ENCODE measurements around the gene FAM43B. TPM values are rescaled to one million over a fixed set of nuclear protein-coding genes. Genes with fewer than 3 reads are reported as not detected.
A peak's percentile ranks its signal among the peaks of the same experiment; 100 is the strongest.

Gene FAM43B
- total RNA-seq, 4 donors from 2014 or later, result 0.09 to 0.10 TPM; not detected in 2

DNA sequence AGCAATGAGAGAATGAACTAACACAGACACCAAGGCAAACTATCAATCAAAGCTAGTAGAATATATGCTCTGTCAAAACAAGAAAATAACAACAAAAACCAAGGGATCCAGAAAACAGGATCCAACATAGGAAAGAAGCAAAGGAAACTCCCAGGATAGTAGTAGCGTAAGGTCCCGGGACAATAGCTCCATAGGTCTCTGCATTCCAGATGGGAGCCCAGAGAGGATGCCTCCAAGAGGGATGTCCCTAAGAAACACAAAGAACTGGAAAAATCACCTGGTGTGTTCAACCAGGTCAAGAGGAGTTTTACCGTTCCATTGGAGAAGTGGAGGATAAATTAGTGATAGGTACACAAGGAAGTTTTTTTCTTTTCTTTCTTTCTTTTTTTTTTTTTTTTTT, 5.7 kb upstream of the FAM43B start:
- Histone ChIP-seq H3K4me1 (no peaks in the 10 kb centered on the region), H3K4me3 (no peak overlapping the region), H3K36me3 (no peaks in the 10 kb centered on the region), H3K9me3 (no peaks in the 10 kb centered on the region), H3K27ac (no peak overlapping the region), H3K27me3 (peaks cover 12 to 13% (median 12%) of the 10 kb centered on the region in 3 donors)
- no peak for TF ChIP-seq POLR2A (IDR thresholded peaks at IDR 0.05)
- TF ChIP-seq, protein P1, sequence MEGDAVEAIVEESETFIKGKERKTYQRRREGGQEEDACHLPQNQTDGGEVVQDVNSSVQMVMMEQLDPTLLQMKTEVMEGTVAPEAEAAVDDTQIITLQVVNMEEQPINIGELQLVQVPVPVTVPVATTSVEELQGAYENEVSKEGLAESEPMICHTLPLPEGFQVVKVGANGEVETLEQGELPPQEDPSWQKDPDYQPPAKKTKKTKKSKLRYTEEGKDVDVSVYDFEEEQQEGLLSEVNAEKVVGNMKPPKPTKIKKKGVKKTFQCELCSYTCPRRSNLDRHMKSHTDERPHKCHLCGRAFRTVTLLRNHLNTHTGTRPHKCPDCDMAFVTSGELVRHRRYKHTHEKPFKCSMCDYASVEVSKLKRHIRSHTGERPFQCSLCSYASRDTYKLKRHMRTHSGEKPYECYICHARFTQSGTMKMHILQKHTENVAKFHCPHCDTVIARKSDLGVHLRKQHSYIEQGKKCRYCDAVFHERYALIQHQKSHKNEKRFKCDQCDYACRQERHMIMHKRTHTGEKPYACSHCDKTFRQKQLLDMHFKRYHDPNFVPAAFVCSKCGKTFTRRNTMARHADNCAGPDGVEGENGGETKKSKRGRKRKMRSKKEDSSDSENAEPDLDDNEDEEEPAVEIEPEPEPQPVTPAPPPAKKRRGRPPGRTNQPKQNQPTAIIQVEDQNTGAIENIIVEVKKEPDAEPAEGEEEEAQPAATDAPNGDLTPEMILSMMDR (IDR thresholded peaks at IDR 0.05 in 4 of 5, conservative IDR thresholded peaks at IDR 0.05 in 1 of 5), result no peak
- no peak for ATAC-seq
- intact Hi-C loops (cut with DNase I; ENCODE audit: low total_unique reads), result no loop called here
- in situ Hi-C loops (cut with MboI; ENCODE audit: low sequenced_read_pairs in 4 of 4), result no loop called here
- no peak for DNase-seq

DNA sequence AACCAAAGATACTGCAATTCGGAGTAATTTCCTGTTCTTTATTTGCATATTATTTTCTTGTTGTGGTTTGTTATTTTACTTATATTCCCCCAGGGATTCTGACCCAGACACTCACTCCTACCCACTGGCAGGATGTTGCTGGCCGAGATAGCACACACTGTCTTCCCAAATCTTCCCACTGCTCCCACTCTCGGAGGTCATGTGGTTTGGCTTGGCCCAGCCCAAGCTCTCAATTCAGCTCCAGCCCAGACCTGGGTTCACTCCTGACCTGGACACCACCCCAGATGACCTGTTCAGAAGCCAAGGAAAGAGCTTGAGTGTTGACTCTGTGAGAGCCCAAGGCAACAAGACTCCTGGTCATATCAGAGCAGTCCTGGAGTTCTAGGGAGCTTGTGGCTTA, 1.2 kb upstream of the FAM43B start:
- DNase-seq, result no peak
- no peaks in the 10 kb centered on the region for H3K36me3 ChIP-seq
- H3K27me3 ChIP-seq, result peaks cover 10 to 29% (median 28%) of the 10 kb centered on the region in 3 donors
- peak overlapping the region in 1 of 4 donors; percentile 47 for H3K27ac ChIP-seq
- ATAC-seq, result no peak
- no peak overlapping the region for H3K4me3 ChIP-seq
- H3K4me1 ChIP-seq, result peaks cover 0 to 9% of the 10 kb centered on the region in 2 donors
- TF ChIP-seq, protein P1 (IDR thresholded peaks at IDR 0.05 in 4 of 5, conservative IDR thresholded peaks at IDR 0.05 in 1 of 5), result no peak
- no peak for TF ChIP-seq POLR2A (IDR thresholded peaks at IDR 0.05)
- H3K9me3 ChIP-seq, result no peaks in the 10 kb centered on the region
- intact Hi-C loops (cut with DNase I; ENCODE audit: low total_unique reads), result no loop called here
- in situ Hi-C loops (cut with MboI; ENCODE audit: low sequenced_read_pairs in 4 of 4), result no loop called here

DNA sequence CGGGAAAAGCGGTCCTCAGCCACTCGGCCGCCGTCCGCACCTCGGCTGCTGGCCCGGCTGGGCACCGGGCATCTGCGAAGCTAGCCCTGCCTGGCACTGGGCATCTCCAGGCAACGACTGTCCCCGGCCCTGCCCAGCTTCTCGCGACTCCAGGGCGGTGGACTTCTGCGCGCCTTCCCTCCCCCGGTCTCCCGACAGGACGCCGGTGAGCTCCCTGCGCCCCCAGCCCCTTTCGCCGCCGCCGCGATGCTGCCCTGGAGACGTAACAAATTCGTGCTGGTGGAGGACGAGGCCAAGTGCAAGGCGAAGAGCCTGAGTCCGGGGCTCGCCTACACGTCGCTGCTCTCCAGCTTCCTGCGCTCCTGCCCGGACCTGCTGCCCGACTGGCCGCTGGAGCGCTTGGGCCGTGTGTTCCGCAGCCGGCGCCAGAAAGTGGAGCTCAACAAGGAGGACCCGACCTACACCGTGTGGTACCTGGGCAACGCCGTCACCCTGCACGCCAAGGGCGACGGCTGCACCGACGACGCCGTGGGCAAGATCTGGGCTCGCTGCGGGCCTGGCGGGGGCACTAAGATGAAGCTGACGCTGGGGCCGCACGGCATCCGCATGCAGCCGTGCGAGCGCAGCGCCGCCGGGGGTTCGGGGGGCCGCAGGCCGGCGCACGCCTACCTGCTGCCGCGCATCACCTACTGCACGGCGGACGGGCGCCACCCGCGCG, 514 bp downstream of the FAM43B start:
- H3K27ac ChIP-seq, result peak overlapping the region in 2 of 4 donors; percentile 17 to 44
- H3K4me1 ChIP-seq, result peaks cover 0 to 9% of the 10 kb centered on the region in 2 donors
- DNase-seq (no peak), ATAC-seq (no peak)
- no peak for TF ChIP-seq POLR2A (IDR thresholded peaks at IDR 0.05)
- TF ChIP-seq, protein P1 (IDR thresholded peaks at IDR 0.05 in 4 of 5, conservative IDR thresholded peaks at IDR 0.05 in 1 of 5), result no peak
- H3K27me3 ChIP-seq, result peaks cover 10 to 32% (median 27%) of the 10 kb centered on the region in 3 donors
- no peaks in the 10 kb centered on the region for H3K36me3 ChIP-seq
- intact Hi-C loops (cut with DNase I; ENCODE audit: low total_unique reads) (no loop called here), in situ Hi-C loops (cut with MboI; ENCODE audit: low sequenced_read_pairs in 4 of 4) (no loop called here)
- no peaks in the 10 kb centered on the region for H3K9me3 ChIP-seq
- peak overlapping the region; percentile 35 to 50 (median 47) for H3K4me3 ChIP-seq

DNA sequence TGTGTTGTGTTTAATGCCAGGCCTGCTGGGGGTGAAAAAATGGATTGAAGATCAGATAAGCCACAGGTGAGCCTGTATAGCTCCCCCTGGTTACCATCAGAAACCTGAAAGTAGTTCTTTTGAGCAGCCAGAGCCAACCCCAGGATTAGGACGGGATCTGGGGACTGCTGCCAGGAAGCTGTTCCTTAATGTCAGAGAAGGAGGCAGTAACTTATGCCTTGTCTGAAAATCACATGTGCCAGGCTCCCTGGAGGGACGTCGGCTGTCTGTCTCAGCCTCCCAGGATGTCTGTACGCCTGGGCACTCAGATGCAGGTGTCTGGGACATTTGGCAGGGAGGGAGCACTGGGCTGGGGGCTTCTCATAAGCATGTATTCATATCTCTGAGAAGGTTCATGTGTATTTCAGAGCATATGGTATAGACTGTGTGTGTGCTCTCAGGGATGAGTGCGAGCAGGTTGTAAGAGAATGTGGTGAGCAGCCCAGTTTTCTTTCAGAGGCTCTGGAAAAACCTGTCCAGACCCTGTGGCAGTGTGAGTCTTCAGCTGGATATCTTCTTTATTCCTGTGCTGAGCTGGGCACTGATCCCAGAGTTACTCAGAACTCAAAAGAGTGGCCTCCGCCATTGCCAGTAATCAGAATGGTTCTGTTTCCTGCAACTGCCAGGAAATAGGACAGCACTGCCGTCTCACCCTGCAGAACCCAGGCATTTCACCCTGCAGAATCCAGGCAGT, 2.8 kb downstream of the FAM43B start:
- ATAC-seq (no peak), DNase-seq (no peak)
- Histone ChIP-seq H3K36me3 (no peaks in the 10 kb centered on the region), H3K27ac (no peak overlapping the region), H3K9me3 (no peaks in the 10 kb centered on the region), H3K4me3 (no peak overlapping the region), H3K27me3 (peaks cover 10 to 32% (median 16%) of the 10 kb centered on the region in 3 donors), H3K4me1 (peaks cover 0 to 9% of the 10 kb centered on the region in 2 donors)
- intact Hi-C loops (cut with DNase I; ENCODE audit: low total_unique reads), result no loop called here
- in situ Hi-C loops (cut with MboI; ENCODE audit: low sequenced_read_pairs in 4 of 4), result no loop called here
- no peak for TF ChIP-seq POLR2A (IDR thresholded peaks at IDR 0.05)
- TF ChIP-seq, protein P1 (IDR thresholded peaks at IDR 0.05 in 4 of 5, conservative IDR thresholded peaks at IDR 0.05 in 1 of 5), result no peak

Data from gastrocnemius medialis (tissue), 4 donors.